Renal cortex interstitium (tissue), 11 donors: ENCODE results near the gene PRPF31. TPM values are rescaled to one million over a fixed set of nuclear protein-coding genes. Genes with fewer than 3 reads are reported as not detected.

Source experiments
- DNase-seq, 11 donors: peaks; one replicate each; pipeline ENCODE4 v3.0.0-alpha.2; 2013; ENCODE audit warnings: low read depth in 9 of 11, low spot score in 4 of 11; ENCODE audit errors: extremely low read depth in 1 of 11
- polyA plus RNA-seq, 3 donors: library from polyadenylated mRNA; unstranded; fragments of 120-200 nt; gene quantifications; one replicate each; pipeline ENCODE4 v1.2.1, GENCODE V29; 2013; ENCODE audit not compliant: insufficient read length in 3 of 3

The PRPF31 gene
- polyA plus RNA-seq, 3 donors = 68.0 to 82.8 (median 73.0) TPM

DNA sequence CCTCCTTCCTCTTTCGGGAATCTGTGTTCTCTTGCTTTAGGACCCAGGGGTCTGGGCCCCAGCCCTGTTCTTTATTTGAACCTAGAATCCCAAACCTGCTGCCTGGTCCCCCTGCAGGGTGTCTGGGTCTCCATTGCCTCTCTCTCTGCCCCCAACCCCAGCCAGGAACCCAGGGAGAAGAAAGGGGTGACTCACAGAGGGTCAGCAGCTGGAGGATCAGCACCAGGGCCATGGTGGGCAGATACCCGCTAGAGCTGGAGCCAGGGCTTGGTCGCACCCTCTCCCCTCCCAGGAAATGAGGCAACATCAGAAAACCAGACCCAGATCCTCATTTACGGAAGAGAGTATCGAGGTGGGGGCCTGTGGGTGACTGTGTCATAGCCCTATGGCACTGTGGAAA is 15.0 kb upstream of the PRPF31 start, which contains the start of gene OSCAR:
Gene OSCAR (minus strand): TSS at position 243 of the 400 bp plus-strand sequence. CDS start 11 bp downstream, at position 232.
- DNase-seq = no peak

DNA sequence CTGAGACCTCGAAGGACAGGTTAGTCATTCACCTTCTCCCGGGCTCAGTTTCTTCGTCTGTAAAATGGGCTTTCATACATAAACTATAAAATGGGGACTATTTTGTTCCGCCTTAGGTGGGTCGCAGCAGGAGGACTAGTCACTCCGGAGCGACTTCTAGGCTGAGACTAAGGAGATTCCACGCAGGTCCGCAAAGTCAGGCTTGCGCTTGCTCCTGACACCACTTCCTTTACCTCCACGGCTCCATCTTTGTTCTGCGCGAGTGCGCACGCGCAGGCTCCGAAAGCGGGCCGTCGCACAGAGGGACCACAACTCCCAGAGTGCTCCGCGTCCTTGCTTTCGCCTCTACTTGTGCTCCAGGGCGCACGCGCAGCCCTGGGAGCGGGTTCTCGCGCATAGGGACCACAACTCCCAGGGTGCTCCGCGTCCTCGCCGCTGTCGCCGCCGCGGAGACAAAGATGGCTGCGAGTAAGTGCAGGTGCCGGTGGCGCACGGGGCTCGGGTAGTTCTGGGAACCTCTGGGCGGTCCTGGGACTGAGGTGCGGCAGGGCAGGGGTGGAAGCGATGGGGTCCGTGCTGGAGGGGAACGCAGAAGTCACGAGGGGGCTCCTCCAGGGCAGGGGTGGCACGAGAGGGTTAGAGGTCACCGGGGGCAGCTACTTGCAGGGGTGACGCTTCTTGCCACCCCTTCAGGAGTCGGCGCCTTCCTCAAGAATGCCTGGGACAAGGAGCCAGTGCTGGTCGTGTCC is 13.0 kb upstream of the PRPF31 start, which contains the start of gene NDUFA3:
Gene NDUFA3 (plus strand): TSS at position 435 of the 749 bp plus-strand sequence. CDS start 24 bp downstream, at position 459.
- DNase-seq = peak; percentile 95 to 99 (median 98)

DNA sequence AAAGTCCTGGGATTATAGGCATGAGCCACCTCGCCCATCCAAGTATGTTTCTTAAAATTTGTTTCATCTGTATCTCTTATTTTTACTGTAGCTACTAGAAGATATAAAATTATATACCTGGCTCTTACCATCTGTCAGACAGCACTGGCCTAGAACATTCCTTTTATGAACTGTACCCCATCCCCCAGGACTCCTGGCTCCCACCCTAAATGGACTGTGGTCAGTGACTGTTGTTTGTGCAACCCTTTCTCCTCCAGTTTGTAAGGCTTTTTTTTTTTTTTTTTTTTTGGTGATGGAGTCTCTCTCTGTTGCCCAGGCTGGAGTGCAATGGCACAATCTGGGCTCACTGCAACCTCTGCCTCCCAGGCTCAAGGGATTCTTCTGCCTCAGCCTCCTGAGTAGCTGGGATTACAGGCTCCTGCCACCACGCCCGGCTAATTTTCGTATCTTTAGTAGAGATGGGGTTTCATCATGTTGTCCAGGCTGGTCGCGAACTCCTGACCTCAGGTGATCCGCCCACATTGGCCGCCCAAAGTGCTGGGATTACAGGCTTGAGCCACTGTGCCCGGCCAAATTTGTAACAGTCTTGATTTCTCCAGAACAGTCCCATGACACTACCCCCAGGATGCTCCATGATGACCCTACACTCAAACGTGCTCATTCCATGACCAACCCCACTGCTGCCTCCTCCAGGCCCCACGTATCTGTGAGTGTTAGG is 10.4 kb upstream of the PRPF31 start:
- no peak for DNase-seq

DNA sequence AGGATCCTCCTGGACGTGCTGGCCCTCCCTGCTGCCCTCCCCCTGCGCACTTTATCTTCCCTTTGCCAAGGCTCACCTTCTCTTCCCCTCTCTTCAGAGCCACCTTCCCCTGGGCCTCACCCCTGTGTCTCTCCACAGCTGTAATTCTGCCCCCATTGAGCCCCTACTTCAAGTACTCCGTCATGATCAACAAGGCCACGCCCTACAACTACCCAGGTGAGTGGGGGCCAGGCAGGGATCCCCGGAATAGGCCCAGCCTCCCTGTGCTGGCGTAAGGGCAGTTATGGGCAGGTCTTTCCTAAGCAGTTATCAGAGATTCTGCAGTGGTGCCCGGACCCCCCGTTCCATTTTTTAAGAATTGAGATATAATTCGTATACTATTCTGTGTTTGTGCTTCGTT is 9.8 kb upstream of the PRPF31 start:
- no peak for DNase-seq

DNA sequence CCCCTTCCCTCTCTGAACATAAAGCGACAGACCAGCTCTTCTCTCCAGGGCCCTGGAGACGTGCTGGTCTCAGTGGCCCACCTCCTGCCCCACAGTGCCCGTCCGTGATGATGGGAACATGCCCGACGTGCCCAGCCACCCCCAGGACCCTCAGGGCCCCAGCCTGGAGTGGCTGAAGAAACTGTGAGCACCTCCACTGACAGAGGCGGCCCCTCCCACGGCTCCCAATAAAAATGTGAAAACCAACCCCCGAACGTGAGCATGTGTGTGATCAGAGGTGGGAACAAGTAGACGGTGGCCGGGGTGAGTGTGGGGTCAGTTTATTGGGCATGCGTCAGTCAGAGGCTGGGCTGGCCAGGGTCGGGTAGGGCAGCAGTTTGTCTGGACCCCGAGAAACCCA is 8.8 kb upstream of the PRPF31 start:
- DNase-seq = no peak

DNA sequence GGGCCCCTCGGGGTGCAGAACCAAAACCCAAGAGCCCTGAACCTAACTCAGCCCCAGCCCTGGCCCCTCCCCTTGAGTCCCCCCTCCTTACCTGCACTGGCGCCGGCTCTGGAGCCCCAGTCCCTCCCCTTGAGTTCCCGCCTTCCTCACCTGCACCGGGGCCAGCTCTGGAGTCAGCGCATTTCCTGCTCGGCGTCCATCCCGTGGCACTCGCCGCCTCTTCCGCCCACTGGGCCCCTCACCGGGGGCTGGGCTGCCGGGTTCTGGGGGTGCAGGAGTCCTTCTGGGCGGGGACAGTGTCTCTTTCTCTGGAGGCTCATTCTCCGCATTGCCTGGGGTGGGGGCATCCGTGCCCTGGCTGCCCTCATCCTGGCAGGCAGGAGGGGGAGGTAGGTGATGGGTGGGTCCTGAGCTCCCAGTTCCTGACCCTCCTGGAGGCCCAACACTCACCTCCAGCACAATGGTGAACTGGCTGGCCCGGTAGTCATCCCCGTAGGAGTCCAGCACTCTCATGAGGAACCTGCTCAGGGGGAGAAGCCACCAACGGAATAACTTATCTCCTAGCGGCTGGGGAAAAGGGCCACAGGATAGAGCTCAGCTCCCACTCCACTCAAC is 7.6 kb upstream of the PRPF31 start:
- DNase-seq = no peak

DNA sequence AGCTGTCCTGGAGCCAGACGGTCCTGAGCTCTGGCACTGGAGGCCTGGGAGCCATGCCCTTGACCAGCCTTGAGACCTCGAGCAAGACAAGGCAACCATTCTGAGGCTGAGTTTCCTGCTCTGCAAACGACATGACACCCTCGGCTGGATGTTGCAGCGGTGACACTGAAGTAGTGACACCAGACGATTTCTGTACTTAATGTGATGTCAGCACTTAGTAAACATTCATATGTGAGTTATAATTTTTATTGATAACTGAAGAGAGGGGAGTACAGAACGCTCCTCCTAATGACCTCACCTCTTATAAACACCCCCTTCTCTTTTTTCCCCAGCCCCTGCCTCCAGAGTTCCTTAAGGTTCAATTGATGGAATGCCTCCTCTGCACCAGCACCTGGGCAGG is 7.1 kb upstream of the PRPF31 start:
- DNase-seq = no peak

DNA sequence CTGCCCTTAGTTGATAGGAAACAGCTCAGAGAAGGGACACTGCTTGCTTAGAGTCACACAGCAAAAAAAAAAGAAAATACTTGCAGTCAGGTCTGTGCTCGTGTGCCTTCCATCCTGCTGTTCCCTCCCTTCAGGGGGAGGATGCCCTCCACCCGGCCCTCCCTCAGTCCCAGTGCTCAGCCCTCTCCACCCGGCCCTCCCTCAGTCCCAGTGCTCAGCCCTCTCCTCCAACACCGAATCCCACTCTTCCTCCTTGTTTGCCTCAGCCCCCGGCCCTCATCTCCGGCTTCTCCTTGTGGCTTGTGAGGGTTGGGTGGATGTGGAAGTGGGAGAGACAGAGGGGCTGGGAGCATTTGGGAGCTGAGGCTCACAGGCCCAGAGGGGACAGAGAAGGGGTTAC is 5.9 kb upstream of the PRPF31 start:
- DNase-seq = no peak

DNA sequence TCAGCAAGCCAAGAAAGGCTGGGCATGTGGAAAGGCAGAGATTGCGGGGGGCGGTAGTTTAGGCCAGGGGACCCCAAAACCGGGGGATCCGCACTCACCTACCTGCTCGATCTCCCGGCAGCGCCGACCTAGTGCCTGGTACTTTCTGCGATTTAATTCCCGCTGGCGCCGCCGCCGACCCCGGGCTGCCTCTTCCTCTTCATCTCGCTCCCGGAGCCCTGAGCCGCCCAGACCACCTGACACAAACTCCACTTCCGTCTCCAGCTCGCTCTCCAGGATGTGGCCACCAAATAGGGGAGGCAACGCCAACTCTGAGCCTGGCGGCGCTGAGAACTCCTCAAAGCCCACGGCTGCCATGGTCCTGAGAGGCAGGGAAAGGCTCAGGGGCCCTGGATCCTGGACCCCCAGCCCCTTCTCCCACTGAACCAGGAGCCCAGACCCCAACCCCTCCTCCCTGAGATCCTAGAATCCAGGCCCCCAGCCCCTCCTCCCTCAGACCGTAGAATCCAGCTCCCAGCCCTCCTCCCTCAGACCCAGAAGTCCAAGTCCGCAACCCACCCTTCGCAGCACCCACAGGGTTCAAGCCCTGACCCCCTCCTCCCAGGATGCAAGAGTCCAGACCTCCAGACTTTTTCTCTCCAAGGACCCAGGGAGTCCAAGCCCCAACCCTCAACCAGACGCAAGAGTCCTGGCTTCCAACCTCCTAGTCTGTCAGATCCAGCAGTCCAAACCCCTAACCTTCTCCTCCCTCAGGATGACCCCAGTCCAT is 1.0 kb upstream of the PRPF31 start:
- no peak for DNase-seq

DNA sequence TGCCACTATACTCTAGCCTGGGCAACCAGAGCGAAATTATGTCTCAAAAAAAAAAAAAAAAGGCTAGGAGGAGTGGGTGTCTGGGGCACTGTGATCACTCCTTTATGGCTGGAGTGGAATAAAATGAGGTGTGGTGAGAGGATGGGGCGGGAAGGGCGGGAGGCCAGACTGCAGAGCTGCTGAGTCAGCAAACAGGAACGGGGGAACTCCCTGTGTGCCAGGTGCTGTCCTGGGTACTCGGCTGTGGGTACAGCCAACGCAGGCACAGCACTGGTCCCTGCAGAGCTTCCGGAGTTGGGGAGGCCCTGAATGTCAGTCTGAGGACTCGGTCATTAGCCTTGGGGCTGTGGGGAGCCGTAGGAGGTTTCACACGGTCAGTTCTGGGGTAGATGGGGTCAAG is 5.7 kb downstream of the PRPF31 start:
- DNase-seq = no peak

DNA sequence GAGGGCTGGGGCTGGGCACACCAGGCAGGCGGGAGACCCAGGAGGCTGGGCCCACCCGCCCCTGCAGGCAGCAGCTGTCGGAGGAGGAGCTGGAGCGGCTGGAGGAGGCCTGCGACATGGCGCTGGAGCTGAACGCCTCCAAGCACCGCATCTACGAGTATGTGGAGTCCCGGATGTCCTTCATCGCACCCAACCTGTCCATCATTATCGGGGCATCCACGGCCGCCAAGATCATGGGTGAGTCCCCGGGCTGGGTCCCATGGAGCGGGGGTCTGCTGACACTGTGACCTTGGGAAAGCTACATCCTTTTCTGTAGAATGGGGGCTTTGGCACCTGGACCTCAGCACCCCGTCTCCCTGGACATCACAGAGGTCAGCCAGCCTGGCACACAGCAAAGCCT is 8.1 kb downstream of the PRPF31 start:
- DNase-seq = no peak

DNA sequence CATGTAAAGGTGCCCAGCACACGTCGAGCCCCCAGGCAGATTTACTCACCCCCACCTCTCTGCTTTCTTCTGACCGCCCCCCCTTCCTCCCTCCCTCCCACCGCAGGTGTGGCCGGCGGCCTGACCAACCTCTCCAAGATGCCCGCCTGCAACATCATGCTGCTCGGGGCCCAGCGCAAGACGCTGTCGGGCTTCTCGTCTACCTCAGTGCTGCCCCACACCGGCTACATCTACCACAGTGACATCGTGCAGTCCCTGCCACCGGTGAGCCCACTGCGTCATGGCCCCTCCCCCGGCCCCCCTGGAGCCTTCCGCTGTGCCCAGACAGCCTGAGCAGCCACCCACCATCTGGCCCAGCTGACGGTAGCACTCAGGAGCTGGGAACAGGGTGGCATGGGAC is 8.8 kb downstream of the PRPF31 start:
- no peak for DNase-seq

DNA sequence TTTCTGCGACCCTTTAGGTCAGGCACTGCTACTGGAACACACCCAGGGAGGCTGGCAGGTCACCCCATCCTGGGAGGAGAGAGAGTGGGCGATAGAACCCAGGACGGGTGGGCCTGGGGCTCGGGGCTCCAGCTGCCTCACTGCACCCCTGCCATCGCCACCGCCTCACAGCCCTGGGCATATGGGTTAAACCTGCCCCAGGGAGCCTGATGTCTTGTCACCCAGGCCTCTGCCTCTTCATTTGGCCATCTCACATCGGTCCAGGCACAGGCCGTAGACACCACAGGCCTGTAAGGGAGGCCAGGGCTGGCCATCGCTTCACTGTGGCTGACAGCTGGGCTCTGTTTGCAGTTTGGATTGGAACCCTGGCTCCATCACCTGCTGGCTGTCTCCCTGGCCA is 10.2 kb downstream of the PRPF31 start:
- DNase-seq = no peak

DNA sequence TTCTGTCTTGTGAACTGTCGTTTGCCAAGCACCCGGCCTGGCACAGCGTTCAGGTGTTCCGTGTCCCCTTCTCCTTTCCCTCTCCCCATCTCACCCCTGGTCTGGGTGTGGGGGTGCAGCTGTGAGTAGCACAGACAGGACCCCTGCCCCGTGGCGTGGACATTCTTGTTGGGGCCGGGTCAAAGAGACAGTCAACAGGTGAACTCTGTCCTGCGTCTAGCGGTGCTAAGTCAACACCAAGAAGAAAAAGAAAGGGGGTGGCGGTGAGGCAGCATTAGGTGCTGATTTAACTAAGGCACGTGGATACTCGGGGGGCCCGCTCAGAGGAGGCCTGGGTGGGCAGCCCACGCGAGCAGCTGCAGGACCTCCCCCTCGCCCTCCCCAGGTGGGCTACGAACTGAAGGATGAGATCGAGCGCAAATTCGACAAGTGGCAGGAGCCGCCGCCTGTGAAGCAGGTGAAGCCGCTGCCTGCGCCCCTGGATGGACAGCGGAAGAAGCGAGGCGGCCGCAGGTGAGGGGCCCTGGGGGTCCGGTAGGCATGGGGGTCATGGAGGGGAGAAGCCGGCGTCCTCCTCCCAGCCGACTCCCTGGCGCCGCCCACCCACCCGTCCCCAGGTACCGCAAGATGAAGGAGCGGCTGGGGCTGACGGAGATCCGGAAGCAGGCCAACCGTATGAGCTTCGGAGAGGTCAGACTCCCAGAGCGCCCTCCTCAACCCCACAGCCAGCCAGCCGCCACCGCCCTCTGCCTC is 12.3 kb downstream of the PRPF31 start:
- DNase-seq = no peak

DNA sequence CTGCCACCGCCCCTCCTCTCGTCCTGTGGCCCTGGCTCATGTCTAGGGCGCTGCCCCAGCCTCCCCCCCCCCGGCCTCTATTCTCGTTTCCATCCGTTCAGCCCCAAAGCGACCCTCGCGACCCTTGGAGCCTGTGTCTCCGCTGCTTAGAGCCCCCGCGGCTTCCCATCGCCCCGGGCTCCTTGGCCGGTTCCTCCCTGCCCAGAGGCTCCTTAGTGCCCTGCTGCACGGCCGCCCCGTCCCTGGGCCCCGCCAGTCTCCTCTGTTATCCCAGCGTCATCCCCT is 12.8 kb downstream of the PRPF31 start:
- no peak for DNase-seq

DNA sequence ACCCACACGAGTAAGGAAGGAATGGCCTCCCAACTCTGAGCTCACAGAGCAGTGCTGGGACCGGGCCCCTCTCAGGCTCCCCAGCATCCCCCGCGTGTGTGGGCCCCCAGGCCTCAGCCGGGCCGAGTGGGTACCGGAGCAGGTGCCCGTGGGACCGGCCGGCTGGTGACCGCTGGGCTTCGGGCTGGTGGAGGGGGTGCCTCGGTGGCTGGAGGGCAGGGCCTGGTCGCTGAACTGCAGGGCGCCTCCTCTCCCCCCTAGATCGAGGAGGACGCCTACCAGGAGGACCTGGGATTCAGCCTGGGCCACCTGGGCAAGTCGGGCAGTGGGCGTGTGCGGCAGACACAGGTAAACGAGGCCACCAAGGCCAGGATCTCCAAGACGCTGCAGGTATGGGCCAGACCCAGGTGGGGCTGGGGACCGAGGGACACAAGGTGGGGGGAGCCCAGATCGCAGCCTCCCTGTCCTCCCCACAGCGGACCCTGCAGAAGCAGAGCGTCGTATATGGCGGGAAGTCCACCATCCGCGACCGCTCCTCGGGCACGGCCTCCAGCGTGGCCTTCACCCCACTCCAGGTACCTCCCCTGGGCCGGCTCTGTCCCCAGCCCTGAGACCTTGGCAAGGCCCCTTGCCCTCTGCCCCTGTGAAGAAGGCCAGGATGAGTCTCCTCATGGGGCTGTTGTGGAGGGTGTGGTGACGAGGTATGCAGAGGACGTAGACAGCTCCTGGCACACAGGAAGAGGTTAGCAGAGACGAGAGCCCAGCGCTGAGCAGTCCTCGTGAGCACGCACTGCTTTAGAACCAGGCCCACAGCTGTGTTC is 13.5 kb downstream of the PRPF31 start:
- no peak for DNase-seq

DNA sequence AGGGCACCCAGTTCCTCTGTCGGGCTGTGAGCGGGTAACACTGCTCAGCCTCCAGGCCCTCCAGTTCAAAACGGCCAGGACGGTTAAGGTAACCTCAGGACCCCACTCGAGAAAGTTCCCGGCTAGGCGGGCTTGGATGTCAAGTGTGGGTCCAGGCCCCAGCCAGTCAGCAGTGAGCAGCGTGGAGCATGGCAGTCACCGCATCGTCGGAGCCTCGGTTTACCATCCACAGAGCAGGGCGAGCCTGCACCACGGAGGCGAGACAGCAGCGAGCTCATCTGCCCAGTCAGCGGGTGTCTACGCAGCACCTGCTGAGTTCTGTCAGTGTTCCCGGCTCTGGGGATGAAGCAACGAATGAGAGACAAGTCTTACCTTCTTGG is 14.1 kb downstream of the PRPF31 start:
- no peak for DNase-seq

DNA sequence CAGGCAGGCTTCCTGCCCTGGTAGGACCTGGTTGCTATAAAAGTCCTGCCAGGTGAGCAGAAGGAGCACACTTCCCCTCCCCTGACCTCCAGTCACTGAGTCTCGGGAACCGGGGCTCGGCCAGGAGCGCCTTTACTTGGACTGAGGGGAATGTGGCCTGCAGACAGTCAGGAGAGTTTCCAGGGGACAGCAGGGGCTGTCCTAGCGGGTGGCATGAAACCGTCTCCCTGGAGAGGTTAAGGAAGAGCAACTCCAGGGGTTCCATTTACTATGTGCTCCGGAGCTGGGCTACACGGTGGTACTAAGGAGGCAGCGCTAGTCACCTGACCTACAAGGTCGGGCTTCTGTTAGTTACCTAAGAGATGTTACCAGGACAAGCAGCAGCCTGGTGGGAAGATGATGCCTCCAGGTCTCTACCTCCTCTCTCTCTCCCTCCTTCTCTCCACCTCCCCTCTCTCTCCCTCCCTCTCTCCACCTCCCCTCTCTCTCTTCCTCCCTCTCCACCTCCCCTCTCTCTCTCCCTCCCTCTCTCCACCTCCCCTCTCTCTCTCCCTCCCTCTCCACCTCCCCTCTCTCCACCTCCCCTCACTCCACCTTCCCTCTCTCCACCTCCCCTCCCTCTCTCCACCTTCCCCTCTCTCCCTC is 17.9 kb downstream of the PRPF31 start:
- peak in 3 of 11 donors; percentile 54 to 82 (median 61) for DNase-seq
